Non-pigmented ciliary epithelial cell (primary cell): ENCODE measurements around the gene ASXL1.

Source experiments
- DNase-seq: peaks from one replicate; pipeline ENCODE4 v3.0.0-alpha.2; 2010; ENCODE audit warnings: low read depth

ASXL1 gene

GRCh38 chr20:32480371-32481241, 122.5 kb downstream of the ASXL1 start:
- no peak for DNase-seq

GRCh38 chr20:32481311-32482142, 123.4 kb downstream of the ASXL1 start:
- no peak for DNase-seq

GRCh38 chr20:32482143-32482441, 124.0 kb downstream of the ASXL1 start:
- DNase-seq, result no peak

GRCh38 chr20:32482442-32483261, 124.5 kb downstream of the ASXL1 start:
- DNase-seq, result no peak

- DNase-seq, result peak; percentile 27
These were observed 125.5 kb downstream of the ASXL1 start for GRCh38 chr20:32483351-32484224.

GRCh38 chr20:32484225-32484957, 126.3 kb downstream of the ASXL1 start:
- DNase-seq, result no peak

GRCh38 chr20:32484958-32485769, 127.0 kb downstream of the ASXL1 start:
- DNase-seq, result peak; percentile 38

- no peak for DNase-seq
These were observed 127.8 kb downstream of the ASXL1 start for GRCh38 chr20:32485770-32486478.

- no peak for DNase-seq
These were observed 129.2 kb downstream of the ASXL1 start for GRCh38 chr20:32487381-32487780.

GRCh38 chr20:32488066-32488838, 130.1 kb downstream of the ASXL1 start:
- DNase-seq, result no peak
